Esophagus muscularis mucosa (tissue), 4 donors: ENCODE results near the gene CBLC. TPM values are rescaled to one million over a fixed set of nuclear protein-coding genes. Genes with fewer than 3 reads are reported as not detected.

ENCODE experiments used
- DNase-seq: peaks from one replicate; pipeline ENCODE4 v3.0.0-alpha.2; 2017; ENCODE audit errors: extremely low spot score
- H3K27ac ChIP-seq, 4 donors: fragments of 200-600 bp; sonication (generic); replicated peaks in 1 of 4; 1 replicate in 3 of 4; 2 replicates in 1 of 4; pipeline ENCODE4 v1.5.1; 2016 to 2019; ENCODE audit warnings: mild to moderate bottlenecking in 1 of 4
- H3K27me3 ChIP-seq, 4 donors: fragments of 200-600 bp; sonication (generic); one replicate each; pipeline versions ENCODE4 v1.5.1 to v1.6.0; 2016 to 2019
- H3K36me3 ChIP-seq, 4 donors: fragments of 200-600 bp; sonication (generic); one replicate each; pipeline ENCODE4 v1.5.1; 2016 to 2019
- H3K4me1 ChIP-seq, 4 donors: fragments of 200-600 bp; sonication (generic); one replicate each; pipeline ENCODE4 v1.5.1; 2016 to 2019
- H3K4me3 ChIP-seq, 4 donors: fragments of 200-600 bp; sonication (generic); 1 replicate in 2 of 4; 2 replicates in 2 of 4; pipeline ENCODE4 v1.5.1; 2016 to 2019; ENCODE audit warnings: mild to moderate bottlenecking in 4 of 4, moderate library complexity in 1 of 4
- H3K9me3 ChIP-seq, 4 donors: fragments of 200-600 bp; sonication (generic); 1 replicate in 3 of 4; 2 replicates in 1 of 4; pipeline ENCODE4 v1.5.1; 2016 to 2019
- EP300 ChIP-seq: sonication (generic); formaldehyde crosslinking; IDR thresholded peaks from one replicate; pipeline ENCODE4 v1.6.1; 2017; ENCODE audit warnings: antibody characterized with exemption
- POLR2A ChIP-seq: fragments of 450-650 bp; IDR thresholded peaks from one replicate; pipeline ENCODE4 v1.6.1; 2017; ENCODE audit warnings: antibody characterized with exemption, moderate library complexity, mild to moderate bottlenecking, low read depth
- POLR2AphosphoS5 ChIP-seq, 2 donors: sonication (generic); formaldehyde crosslinking; IDR thresholded peaks; one replicate each; pipeline ENCODE4 v1.6.1; 2017; ENCODE audit warnings: antibody characterized with exemption in 2 of 2
- WGBS: methylation state at CpG from one replicate; pipeline ENCODE4 v1.1.5; 2018; 5-methylcytosine and 5-hydroxymethylcytosine counted together
- intact Hi-C: fragments of 100-400 bp; cut with DNase I; formaldehyde crosslinking; loops from one replicate; pipeline ENCODE4 v1.15.1; 2023
- total RNA-seq, 4 donors: library from RNA; depleted of rRNA; stranded (reverse); fragments of >200 nt; gene quantifications; one replicate each; pipeline versions ENCODE4 v1.1.0 to v1.2.1, GENCODE V29; 2016
- TF ChIP-seq, protein P1 (sequence below), 3 experiments: fragments of 200-600 bp in 2 of 3; fragments of 450-650 bp in 1 of 3; sonication (generic) in 2 of 3; IDR thresholded peaks; one replicate each; pipeline ENCODE4 v1.5.1; 2017 to 2019; ENCODE audit warnings: antibody characterized with exemption in 3 of 3, mild to moderate bottlenecking in 2 of 3, moderate library complexity in 1 of 3

CBLC gene
- total RNA-seq, 4 donors from 2014 or later: 0.34 to 0.50 TPM; not detected in 2

DNA sequence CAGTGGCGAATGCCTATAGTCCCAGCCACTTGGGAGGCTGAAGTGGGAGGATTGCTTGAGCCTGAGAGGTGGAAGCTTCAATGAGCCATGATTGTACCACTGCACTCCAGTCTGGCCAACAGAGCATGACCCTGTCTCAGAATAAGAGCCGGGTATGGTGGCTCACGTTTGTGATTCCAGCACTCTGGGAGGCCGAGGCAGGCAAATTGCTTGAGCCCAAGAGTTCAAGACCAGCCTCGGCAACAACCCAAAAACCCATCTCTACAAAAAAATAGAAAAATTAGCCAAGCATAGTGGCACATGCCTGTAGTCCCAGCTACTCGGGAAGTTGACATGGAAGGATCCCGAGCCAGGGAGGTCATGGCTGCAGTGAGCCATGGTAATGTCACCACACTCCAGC lies 63.1 kb downstream of the CBLC start:
- H3K27me3 ChIP-seq: peaks cover 0 to 6% (median 0%) of the 10 kb centered on the region in 4 donors
- 73% methylated on average over 7 of the region's 7 CpGs for WGBS
- TF ChIP-seq EP300 (no peak), POLR2A (no peak)
- TF ChIP-seq, protein P1, sequence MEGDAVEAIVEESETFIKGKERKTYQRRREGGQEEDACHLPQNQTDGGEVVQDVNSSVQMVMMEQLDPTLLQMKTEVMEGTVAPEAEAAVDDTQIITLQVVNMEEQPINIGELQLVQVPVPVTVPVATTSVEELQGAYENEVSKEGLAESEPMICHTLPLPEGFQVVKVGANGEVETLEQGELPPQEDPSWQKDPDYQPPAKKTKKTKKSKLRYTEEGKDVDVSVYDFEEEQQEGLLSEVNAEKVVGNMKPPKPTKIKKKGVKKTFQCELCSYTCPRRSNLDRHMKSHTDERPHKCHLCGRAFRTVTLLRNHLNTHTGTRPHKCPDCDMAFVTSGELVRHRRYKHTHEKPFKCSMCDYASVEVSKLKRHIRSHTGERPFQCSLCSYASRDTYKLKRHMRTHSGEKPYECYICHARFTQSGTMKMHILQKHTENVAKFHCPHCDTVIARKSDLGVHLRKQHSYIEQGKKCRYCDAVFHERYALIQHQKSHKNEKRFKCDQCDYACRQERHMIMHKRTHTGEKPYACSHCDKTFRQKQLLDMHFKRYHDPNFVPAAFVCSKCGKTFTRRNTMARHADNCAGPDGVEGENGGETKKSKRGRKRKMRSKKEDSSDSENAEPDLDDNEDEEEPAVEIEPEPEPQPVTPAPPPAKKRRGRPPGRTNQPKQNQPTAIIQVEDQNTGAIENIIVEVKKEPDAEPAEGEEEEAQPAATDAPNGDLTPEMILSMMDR (IDR thresholded peaks at IDR 0.05): no peak
- H3K9me3 ChIP-seq: no peaks in the 10 kb centered on the region
- no peak overlapping the region for H3K27ac ChIP-seq
- DNase-seq: no peak
- peaks cover 9 to 16% (median 15%) of the 10 kb centered on the region in 4 donors for H3K4me1 ChIP-seq
- no peaks in the 10 kb centered on the region for H3K36me3 ChIP-seq
- intact Hi-C loops: no loop called here
- no peak overlapping the region for H3K4me3 ChIP-seq

DNA sequence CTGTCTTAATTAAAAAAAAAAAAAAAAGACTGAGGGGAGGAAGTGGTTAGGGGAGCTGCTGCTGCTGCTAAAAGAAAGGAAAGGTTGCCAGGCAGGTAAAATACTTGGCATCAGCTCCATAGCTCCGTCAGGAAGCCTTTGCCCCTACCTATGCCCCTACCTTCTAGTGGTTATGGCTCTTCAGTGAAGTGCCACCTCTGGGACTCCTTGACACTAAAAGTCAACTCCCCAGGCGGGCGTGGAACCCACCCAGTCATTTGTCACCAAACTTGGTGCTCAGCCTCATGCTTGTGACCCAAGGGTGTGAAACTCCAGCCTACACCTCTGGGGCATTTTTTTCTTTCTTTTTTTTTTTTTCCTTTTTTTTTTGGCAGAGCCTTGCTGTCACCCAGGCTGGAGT lies 63.5 kb downstream of the CBLC start:
- H3K9me3 ChIP-seq: no peaks in the 10 kb centered on the region
- H3K27me3 ChIP-seq: peaks cover 0 to 3% (median 0%) of the 10 kb centered on the region in 4 donors
- no peak overlapping the region for H3K27ac ChIP-seq

DNA sequence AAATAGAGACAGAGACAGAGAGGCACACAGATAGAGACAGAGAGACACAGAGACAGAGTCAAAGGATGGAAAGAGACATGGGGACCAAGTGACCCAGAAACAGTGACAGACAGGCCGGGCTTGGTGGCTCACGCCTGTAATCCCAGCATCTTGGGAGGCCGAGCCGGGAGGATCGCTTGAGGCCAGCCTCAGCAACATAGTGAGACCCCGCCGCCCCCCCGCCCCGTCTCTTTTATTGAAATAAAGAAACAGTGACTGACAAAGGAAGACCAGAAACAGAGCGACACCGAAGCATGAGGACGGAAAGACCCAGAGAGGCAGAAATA lies 67.6 kb downstream of the CBLC start:
- no peak for TF ChIP-seq EP300
- TF ChIP-seq, protein P1 (IDR thresholded peaks at IDR 0.05): no peak
- H3K27me3 ChIP-seq: no peaks in the 10 kb centered on the region
- no peak for DNase-seq
- no peaks in the 10 kb centered on the region for H3K36me3 ChIP-seq
- 9% methylated on average over 12 of the region's 12 CpGs for WGBS
- H3K27ac ChIP-seq: peak overlapping the region; percentile 82 to 98 (median 98)
- peak overlapping the region; percentile 82 to 100 (median 99) for H3K4me3 ChIP-seq
- no peaks in the 10 kb centered on the region for H3K9me3 ChIP-seq
- intact Hi-C loops: no loop called here
- peaks cover 33 to 51% (median 45%) of the 10 kb centered on the region in 4 donors for H3K4me1 ChIP-seq

More for the DNA sequence above, 63.5 kb downstream of the CBLC start:
- DNase-seq: no peak
- no peaks in the 10 kb centered on the region for H3K36me3 ChIP-seq
- H3K4me1 ChIP-seq: peaks cover 9 to 16% (median 15%) of the 10 kb centered on the region in 4 donors
- TF ChIP-seq POLR2A (no peak), EP300 (no peak), POLR2AphosphoS5 (IDR thresholded peaks at IDR 0.05) (no peak)
- TF ChIP-seq, protein P1 (IDR thresholded peaks at IDR 0.05): no peak
- intact Hi-C loops: no loop called here
- H3K4me3 ChIP-seq: no peak overlapping the region
- WGBS: 72% methylated on average over 3 of the region's 3 CpGs

DNA sequence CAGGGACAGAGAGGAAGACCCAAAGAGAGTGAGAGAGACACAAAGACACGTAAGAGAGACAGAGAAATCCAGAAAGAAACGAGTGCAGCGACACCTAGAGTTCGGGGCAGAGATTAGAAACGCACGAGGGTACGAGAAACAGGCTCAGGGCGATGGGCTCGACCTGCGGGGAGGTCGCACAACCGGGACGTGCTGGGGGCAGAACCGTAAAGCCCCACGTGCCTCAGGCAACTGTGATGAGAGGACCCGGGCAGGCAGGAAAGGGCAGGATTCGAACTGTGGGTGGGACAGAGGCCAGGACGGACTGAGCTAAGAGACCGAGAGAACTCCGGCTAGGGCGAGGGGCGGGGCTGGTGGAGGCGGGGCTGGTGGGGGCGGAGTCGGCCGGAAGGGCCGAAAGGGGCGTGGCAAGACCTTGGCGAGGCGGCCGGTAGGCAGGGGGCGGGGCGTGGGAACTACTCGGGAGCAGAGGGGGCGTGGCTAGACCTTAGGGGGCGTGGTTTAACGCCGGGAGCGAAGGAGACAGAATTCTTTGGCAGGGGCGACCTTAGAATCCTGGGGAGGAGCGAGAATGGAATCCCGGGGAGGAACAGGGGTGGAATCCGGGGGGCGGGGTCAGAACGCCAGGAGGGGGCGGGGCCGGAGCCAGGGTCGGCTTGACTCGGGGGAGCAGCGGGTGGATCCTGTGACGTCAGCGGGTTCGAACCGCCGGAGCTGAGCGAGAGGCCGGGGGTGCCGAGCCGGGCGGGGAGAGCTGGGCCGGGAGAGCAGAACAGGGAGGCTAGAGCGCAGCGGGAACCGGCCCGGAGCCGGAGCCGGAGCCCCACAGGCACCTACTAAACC lies 68.1 kb downstream of the CBLC start, which contains the start of gene NECTIN2:
TSS of gene NECTIN2 (plus strand) at position 686 of the 843 bp plus-strand sequence. CDS start 229 bp downstream, outside the sequence.
- Histone ChIP-seq H3K27me3 (no peaks in the 10 kb centered on the region), H3K36me3 (no peaks in the 10 kb centered on the region), H3K4me3 (peak within 1 kb of the TSS; percentile 82 to 100 (median 99)), H3K27ac (peak within 1 kb of the TSS; percentile 95 to 98 (median 98)), H3K4me1 (peaks cover 37 to 57% (median 48%) of the 10 kb centered on the region in 4 donors), H3K9me3 (no peaks in the 10 kb centered on the region)
- intact Hi-C loops: no loop called here
- peak; percentile 91 for TF ChIP-seq POLR2A
- TF ChIP-seq, protein P1 (IDR thresholded peaks at IDR 0.05): peak; percentile 62 to 84 (median 67)
- no peak for TF ChIP-seq EP300
- TF ChIP-seq POLR2AphosphoS5 (IDR thresholded peaks at IDR 0.05): peak; percentile 93 to 97
- under 1% methylated on average over 57 of the region's 67 CpGs for WGBS
- DNase-seq: peak; percentile 100
